Mesodermal cell (in vitro differentiated cells): Measurements from ENCODE around the gene GLI2.
A peak's percentile ranks its signal among the peaks of the same experiment; 100 is the strongest.

Experiments used
- H3K27ac ChIP-seq: 2 replicates; pipeline ENCODE4 v1.7.0; 2013; ENCODE audit warnings: mild to moderate bottlenecking, low read depth, low read length, moderate library complexity; ENCODE audit not compliant: severe bottlenecking
- H3K36me3 ChIP-seq: 2 replicates; pipeline ENCODE4 v1.7.1; 2013; ENCODE audit warnings: mild to moderate bottlenecking, low read length, moderate library complexity; ENCODE audit not compliant: control insufficient read depth, insufficient read depth
- H3K4me1 ChIP-seq: one replicate; pipeline ENCODE4 v1.7.1; 2013; ENCODE audit warnings: mild to moderate bottlenecking, low read length; ENCODE audit not compliant: insufficient read depth, control insufficient read depth, poor library complexity, severe bottlenecking
- H3K4me3 ChIP-seq: 2 replicates; pipeline ENCODE4 v1.7.0; 2013; ENCODE audit warnings: low read length, control low read depth, mild to moderate bottlenecking; ENCODE audit not compliant: insufficient read depth, poor library complexity, severe bottlenecking; ENCODE audit errors: extremely low read depth
- H3K9me3 ChIP-seq: 2 replicates; pipeline ENCODE4 v1.7.1; 2013; ENCODE audit warnings: mild to moderate bottlenecking, low read length, moderate library complexity; ENCODE audit not compliant: control insufficient read depth
- WGBS, 2 experiments: methylation state at CpG; one replicate each; pipeline ENCODE4 v1.1.5; 2013; ENCODE audit warnings: missing lambda C conversion rate in 2 of 2; ENCODE audit not compliant: insufficient coverage in 2 of 2; 5-methylcytosine and 5-hydroxymethylcytosine counted together

GLI2 gene

GRCh38 chr2:120700659-120701058, 35.0 kb upstream of the GLI2 start:
- WGBS, 2 experiments = 90 to 94% methylated on average over 2 of the region's 4 CpGs
- Histone ChIP-seq H3K27ac (no peak overlapping the region), H3K9me3 (no peaks in the 10 kb centered on the region), H3K4me1 (peaks cover 41% of the 10 kb centered on the region), H3K4me3 (no peak overlapping the region), H3K36me3 (no peaks in the 10 kb centered on the region)

GRCh38 chr2:120701096-120701495, 34.6 kb upstream of the GLI2 start:
- Histone ChIP-seq H3K36me3 (no peaks in the 10 kb centered on the region), H3K27ac (no peak overlapping the region), H3K4me1 (peaks cover 37% of the 10 kb centered on the region), H3K9me3 (no peaks in the 10 kb centered on the region), H3K4me3 (no peak overlapping the region)
- WGBS, 2 experiments = 73 to 79% methylated on average over 5 to 7 of the region's 7 CpGs

GRCh38 chr2:120701499-120701898, 34.2 kb upstream of the GLI2 start:
- no peaks in the 10 kb centered on the region for H3K9me3 ChIP-seq
- no peak overlapping the region for H3K4me3 ChIP-seq
- 88% methylated on average over 2 of the region's 3 CpGs for WGBS, 2 experiments
- H3K36me3 ChIP-seq = no peaks in the 10 kb centered on the region
- peaks cover 34% of the 10 kb centered on the region for H3K4me1 ChIP-seq
- no peak overlapping the region for H3K27ac ChIP-seq

- Histone ChIP-seq H3K27ac (no peak overlapping the region), H3K4me1 (peaks cover 34% of the 10 kb centered on the region), H3K9me3 (no peaks in the 10 kb centered on the region), H3K36me3 (no peaks in the 10 kb centered on the region), H3K4me3 (no peak overlapping the region)
- 67 to 91% methylated on average over 1 to 6 of the region's 7 CpGs for WGBS, 2 experiments
Measured at GRCh38 chr2:120702061-120702460, 33.6 kb upstream of the GLI2 start.

GRCh38 chr2:120702801-120703200, 32.9 kb upstream of the GLI2 start:
- Histone ChIP-seq H3K36me3 (no peaks in the 10 kb centered on the region), H3K4me1 (peaks cover 34% of the 10 kb centered on the region), H3K4me3 (no peak overlapping the region), H3K27ac (peak overlapping the region; percentile 32), H3K9me3 (no peaks in the 10 kb centered on the region)
- WGBS, 2 experiments = 92% methylated on average over 10 to 12 of the region's 13 CpGs

GRCh38 chr2:120703330-120703994, 32.2 kb upstream of the GLI2 start:
- peak overlapping the region; percentile 32 for H3K27ac ChIP-seq
- no peaks in the 10 kb centered on the region for H3K9me3 ChIP-seq
- H3K4me3 ChIP-seq = no peak overlapping the region
- WGBS, 2 experiments = 50 to 59% methylated on average over 1 of the region's 4 CpGs
- H3K4me1 ChIP-seq = peaks cover 34% of the 10 kb centered on the region
- no peaks in the 10 kb centered on the region for H3K36me3 ChIP-seq

- 60 to 71% methylated on average over 1 to 2 of the region's 2 CpGs for WGBS, 2 experiments
- Histone ChIP-seq H3K27ac (no peak overlapping the region), H3K9me3 (no peaks in the 10 kb centered on the region), H3K4me3 (no peak overlapping the region), H3K4me1 (peaks cover 34% of the 10 kb centered on the region), H3K36me3 (no peaks in the 10 kb centered on the region)
Measured at GRCh38 chr2:120704696-120705095, 31.0 kb upstream of the GLI2 start.

GRCh38 chr2:120707816-120708215, 27.9 kb upstream of the GLI2 start:
- WGBS, 2 experiments = 83 to 100% methylated on average over 1 to 3 of the region's 3 CpGs
- H3K9me3 ChIP-seq = no peaks in the 10 kb centered on the region
- H3K27ac ChIP-seq = no peak overlapping the region
- no peaks in the 10 kb centered on the region for H3K36me3 ChIP-seq
- no peak overlapping the region for H3K4me3 ChIP-seq
- H3K4me1 ChIP-seq = peaks cover 25% of the 10 kb centered on the region

- no peaks in the 10 kb centered on the region for H3K9me3 ChIP-seq
- WGBS, 2 experiments = 73 to 88% methylated on average over 10 to 11 of the region's 14 CpGs
- no peaks in the 10 kb centered on the region for H3K36me3 ChIP-seq
- H3K27ac ChIP-seq = no peak overlapping the region
- H3K4me1 ChIP-seq = peaks cover 14% of the 10 kb centered on the region
- H3K4me3 ChIP-seq = no peak overlapping the region
Measured at GRCh38 chr2:120708944-120709607, 26.6 kb upstream of the GLI2 start.

- peaks cover 8% of the 10 kb centered on the region for H3K4me1 ChIP-seq
- 15 to 19% methylated on average over 5 of the region's 5 CpGs for WGBS, 2 experiments
- H3K36me3 ChIP-seq = no peaks in the 10 kb centered on the region
- no peaks in the 10 kb centered on the region for H3K9me3 ChIP-seq
- no peak overlapping the region for H3K27ac ChIP-seq
- no peak overlapping the region for H3K4me3 ChIP-seq
Measured at GRCh38 chr2:120709608-120710041, 26.0 kb upstream of the GLI2 start.

- H3K27ac ChIP-seq = no peak overlapping the region
- H3K36me3 ChIP-seq = no peaks in the 10 kb centered on the region
- H3K9me3 ChIP-seq = no peaks in the 10 kb centered on the region
- peaks cover 3% of the 10 kb centered on the region for H3K4me1 ChIP-seq
- 68 to 71% methylated on average over 14 to 16 of the region's 16 CpGs for WGBS, 2 experiments
- H3K4me3 ChIP-seq = no peak overlapping the region
Measured at GRCh38 chr2:120710256-120710655, 25.4 kb upstream of the GLI2 start.
